ENCODE data around the gene PSD4.
A peak's percentile ranks its signal among the peaks of the same experiment; 100 is the strongest.

PSD4 gene

DNA sequence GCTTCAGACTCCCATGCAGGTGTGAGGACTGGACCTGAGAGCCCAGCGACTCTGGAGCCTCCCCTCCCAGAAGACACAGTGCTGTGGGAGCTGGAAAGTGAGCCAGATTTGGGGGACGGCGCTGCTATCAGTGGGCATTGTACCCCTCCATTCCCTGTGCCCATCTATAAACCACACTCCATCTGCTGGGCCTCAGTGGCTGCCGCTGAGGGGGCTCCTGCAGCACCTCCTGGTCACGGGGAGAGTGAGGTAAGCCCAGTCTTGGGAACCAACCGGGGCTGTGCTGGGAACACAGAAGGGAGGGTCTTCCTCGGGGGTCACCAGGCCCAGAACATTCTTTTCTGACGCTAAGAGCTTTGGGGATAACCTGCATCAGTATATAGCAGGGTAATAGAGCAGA, 9.5 kb downstream of the PSD4 start:
- DNase-seq (ENCODE audit: extremely low read depth in 1 of 2, low read depth in 1 of 2), result no peak

DNA sequence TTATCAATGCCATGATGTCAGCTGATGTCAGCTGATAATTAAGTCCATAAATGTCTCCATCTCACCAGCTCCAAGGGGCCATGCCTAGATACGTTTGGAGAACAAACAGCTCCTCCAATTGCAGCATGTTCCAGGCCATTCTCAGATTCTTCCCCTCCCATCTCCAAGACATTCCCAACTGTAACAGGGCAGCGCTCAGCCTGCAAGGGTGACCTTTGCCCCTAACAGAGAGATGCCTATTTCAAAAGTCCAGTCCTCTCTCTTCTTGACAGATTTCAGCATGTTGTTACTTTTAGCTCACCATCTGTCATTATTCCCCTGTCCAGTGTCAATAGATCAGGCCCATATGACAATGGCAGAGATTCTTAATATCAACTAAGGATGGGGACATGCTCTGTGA, 9.9 kb downstream of the PSD4 start:
- no peak for DNase-seq (ENCODE audit: extremely low read depth in 1 of 2, low read depth in 1 of 2)

DNA sequence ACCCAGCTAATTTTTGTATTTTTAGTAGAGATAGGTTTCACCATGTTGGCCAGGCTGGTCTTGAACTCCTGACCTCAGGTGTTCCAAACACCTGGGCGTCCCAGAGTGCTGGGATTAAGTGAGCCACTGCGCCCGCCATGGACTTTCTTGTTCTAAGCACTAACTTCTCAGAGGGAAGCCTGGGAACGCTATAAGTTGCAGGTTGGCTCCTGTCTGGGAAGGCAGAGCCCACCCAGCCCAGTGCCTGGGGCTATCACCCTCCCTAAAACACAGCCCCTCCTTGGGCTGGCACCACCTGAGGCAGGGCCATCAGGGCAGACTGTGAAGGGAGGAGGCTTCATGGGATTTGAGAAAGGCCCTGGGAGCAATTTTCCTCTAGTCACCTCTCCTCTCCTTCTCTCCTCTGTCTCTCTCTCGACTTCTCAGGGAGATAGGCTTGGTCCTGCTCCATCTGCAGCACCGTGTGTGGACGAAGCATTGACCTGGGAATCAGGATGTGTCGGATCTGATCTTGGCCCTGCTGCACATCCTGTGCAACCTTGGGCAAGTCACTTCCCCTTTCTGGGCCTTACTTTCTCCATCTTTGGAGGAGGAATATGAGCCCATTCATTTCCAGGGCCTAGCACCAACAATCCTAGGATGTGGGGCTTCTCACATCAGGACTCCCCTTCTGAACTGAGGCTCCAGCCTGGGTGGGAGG, 10.9 kb downstream of the PSD4 start:
- DNase-seq (ENCODE audit: extremely low read depth in 1 of 2, low read depth in 1 of 2), result no peak

DNA sequence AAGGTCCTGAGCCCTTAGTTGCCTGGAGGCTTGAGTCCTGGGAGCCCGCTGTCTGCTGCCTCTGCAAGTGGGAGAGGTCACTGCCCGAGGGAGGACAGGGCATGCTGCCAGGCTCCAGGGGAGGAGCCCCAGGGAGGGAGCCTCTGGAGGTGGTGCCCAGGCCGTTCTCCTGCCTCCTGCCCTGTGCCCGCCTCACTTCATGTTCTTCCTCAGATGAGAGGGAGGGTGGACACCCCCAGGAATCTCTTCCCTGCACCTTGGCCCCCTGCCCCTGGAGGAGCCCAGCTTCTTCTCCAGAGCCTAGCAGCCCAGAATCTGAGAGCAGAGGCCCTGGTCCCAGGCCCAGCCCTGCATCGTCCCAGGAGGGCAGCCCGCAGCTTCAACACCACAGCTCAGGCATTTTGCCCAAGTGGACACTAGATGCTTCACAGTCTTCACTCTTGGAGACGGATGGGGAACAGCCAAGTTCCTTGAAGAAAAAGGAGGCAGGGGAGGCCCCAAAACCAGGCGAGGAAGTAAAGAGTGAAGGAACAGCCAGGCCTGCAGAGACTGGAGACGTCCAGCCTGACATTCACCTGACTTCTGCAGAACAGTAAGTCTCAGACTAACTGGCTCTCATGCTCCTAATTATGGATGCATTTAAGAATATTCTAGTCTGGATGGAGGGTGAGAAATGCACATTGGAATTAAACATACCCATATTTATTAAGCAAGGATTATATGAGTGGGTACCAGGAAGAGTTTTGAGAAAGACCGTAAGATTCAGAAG, 12.1 kb downstream of the PSD4 start:
- no peak for DNase-seq (ENCODE audit: extremely low read depth in 1 of 2, low read depth in 1 of 2)

DNA sequence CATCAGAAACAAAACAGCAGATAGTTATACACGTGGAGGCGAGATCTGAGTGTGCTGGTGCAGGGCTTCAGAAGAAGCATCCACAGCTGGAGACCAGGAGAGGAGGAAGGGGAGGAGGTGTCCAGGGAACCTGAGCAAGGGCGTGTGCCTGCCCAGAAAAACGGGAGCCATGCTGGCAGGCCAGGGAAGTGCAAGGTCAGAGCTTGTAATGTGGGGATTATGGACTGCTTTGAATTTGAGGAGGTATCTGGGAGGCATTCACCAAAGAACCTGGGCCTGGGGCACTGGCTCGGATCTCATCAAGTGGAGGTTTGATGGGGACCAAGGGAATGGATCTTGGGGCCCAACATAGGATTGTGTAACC, 12.6 kb downstream of the PSD4 start:
- DNase-seq (ENCODE audit: extremely low read depth in 1 of 2, low read depth in 1 of 2), result no peak

DNA sequence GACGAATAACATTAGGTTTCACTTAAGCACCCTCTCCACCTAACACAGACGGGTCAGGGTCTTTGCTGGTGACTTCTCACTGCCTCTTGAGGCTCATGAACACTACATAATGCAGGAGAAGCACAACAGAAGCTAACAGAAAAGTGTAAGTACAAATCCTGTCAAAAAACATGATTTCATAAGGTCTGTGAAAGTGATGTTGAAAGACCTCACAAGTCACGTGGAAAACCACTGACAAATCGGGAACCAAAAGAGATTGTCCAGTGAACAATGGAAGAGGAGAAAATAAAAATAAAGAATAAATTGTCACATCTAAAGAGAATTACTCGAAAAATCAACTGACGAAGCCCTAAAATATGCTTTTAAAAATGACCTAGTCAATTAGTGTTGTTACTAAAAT, 14.0 kb downstream of the PSD4 start:
- no peak for DNase-seq (ENCODE audit: extremely low read depth in 1 of 2, low read depth in 1 of 2)

DNA sequence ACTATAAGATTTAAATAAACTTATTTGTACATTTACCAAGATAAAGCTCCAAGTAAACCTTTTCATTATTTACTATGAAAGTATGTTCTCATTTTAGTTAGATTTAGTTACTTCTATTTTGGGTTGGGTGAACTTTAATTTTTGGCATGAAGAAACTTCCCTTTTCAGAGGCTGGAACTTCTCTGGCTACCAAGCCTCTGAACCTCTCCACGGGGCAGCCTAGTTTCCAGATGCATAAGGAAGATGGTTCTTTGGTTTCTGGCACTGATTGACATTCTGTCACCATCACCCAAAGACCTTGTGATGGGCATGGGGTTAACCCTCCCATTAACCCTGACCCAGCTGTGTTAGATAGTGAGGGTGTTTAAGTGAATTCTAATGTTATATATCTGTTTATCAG, 17.1 kb downstream of the PSD4 start:
- no peak for DNase-seq (ENCODE audit: extremely low read depth in 1 of 2, low read depth in 1 of 2)

DNA sequence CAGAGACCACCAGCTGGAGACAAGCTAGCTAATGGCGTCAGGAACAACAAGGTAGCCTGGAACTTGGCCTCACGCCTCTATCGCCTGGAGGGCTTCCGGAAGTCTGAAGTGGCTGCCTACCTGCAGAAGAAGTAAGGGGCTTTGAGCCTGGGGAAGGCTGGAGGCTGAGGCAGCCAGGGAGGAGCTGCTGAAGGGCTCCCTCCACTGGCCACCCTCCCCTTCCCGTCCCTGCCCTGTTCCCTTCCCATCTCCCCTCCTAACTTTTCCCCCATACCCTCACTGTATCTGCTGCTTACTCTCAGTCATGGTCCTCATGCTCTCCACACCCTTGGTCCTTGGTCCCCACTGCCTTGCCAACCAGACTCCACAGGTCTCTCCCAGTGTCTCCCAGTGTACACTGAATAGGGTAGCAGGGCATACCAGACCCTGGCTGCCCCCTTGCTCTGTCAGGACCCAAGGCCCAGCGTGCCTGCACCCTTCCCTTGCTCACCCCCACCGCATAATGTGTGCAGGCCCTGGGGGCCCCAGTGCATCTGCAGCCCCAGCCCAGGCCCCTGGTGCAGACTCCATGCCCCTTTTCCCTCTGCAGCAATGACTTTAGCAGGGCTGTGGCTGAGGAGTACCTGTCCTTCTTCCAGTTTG, 18.8 kb downstream of the PSD4 start:
- no peak for DNase-seq (ENCODE audit: extremely low read depth in 1 of 2, low read depth in 1 of 2)

DNA sequence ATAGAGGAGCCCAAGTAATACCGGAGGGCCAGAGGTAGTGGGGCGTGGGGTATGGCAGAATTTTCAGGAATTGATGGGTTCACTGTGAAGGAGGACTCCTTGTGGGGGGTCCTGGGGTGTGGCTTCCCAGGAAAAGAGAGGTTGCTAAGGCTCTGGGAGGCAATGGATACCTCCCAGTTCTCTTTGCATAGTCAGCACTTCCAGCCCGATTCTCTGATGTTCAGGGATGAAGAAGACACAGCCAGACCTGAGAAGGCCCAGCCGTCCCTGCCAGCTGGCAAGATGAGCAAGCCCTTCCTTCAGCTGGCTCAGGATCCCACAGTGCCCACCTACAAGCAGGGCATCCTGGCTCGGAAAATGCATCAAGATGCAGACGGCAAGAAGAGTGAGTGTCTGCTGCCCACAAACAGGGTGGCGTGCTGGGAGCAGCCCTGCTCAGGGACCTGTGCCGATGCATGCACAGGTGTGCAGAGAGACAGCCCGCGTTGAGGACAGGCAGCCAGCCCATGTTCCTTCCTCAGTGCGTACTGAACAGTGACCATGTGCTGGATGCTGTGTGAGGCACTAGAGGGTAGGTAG, 22.2 kb downstream of the PSD4 start:
- no peak for DNase-seq (ENCODE audit: extremely low read depth in 1 of 2, low read depth in 1 of 2)

DNA sequence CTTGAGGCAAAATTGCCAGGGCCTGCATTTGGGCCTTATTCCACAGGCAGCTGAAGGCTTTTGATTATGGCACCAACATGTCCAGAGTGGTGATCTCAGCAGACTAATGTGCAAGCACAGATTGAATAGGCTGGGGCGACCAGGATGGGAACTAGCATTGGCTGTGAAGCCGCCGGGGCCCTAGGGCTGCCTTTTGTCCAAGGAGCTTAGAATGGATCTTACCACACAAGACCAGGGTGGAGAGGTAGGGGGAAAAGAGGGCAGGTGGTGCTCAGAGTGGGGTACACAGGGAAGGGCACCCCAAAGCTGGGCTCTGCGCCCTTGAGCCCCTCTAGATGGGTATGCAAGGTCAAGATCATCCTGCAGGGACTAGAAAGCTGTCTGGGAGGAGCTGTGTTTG, 23.1 kb downstream of the PSD4 start:
- no peak for DNase-seq (ENCODE audit: extremely low read depth in 1 of 2, low read depth in 1 of 2)

DNA sequence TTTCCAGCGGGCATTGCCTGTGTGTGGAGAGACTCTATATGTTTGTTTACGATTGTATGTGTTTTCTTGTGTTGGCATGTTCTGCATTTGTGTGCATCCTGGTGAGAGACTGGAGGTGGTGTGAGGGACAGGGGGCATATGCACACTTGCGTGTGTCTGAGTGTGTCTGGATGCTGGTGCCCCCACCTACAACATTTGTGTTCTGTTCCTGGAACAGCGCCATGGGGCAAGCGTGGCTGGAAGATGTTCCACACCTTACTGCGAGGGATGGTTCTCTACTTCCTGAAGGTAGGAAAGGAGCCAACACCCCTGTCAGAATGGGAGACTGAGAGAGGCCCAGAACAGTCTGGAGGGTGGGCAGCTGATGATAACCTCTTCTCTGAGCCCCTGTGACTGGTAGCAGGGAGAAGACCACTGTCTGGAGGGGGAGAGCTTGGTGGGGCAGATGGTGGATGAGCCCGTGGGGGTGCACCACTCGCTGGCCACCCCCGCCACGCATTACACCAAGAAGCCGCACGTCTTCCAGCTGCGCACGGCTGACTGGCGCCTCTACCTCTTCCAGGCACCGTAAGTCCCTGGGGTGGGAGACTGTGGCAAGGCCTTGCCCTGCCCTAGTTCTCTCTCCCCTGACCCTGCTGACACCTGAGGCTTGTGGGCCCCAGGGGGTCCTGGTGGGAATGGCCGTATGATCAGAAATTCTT, 23.7 kb downstream of the PSD4 start:
- no peak for DNase-seq (ENCODE audit: extremely low read depth in 1 of 2, low read depth in 1 of 2)

DNA sequence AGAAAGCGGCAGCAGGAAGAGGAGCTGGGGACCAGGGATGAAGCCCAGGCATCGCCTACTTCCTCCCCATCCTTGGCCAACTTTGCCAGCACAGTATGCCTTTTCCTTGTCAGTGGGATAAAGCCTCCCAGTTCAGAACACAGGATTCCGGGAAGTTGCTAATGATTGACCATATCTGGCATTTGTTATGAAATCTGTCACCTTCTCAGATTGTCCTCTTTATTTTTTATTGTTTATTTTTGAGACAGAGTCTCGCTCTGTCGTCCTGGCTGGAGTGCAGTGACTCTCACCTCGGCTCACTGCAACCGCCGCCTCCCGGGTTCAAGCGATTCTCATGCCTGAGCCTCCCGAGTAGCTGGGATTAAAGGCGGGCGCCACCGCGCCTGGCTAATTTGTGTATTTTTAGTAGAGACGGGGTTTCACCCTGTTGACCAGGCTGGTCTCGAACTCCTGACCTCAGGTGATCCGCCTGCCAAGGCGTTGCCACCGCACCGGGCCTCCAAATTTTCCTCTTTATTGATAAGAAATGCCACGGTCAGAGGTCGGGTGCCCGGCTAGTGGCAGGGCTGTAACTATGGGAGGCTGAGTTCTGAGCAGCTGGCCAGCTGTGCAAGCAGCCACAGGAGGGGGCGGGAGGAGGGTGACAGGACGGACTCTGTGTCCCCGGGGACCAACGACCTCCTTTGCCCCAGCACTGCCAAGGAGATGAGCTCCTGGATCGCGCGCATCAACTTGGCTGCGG, 24.4 kb downstream of the PSD4 start:
- DNase-seq (ENCODE audit: extremely low read depth in 1 of 2, low read depth in 1 of 2), result no peak

DNA sequence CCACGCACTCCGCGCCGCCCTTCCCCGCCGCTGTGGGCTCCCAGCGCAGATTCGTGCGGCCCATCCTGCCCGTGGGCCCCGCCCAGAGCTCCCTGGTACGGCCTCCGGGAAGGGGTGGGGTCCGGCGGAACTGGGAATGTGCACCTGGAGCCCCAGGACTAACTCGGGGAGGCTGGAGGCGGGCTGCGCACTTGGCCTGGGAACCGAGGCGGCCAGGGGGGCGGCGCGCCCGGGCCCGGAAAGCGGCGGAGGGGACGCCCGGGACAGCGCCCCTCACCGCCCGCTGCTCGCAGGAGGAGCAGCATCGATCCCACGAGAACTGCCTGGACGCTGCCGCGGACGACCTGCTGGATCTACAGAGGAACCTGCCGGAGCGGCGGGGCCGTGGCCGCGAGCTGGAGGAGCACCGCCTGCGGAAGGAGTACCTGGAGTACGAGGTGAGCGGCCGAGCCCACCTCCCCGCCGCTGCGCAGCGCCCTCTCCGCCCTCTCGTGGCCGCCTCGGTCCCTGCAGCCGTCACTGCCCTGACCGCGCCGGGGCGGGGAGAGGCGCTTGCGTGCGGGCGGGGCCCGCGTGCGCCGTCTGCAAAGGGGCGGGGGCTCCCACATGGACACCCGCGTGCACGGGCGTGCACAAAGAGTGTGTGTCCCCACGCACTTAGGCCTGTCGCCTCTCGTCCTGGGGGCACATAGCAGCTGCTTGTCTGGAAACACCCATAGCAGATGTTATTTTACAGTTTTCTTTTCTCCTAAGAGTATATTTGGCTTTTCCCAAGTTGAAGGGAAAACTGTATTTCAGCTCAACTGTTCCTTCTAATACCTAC, 25.2 kb downstream of the PSD4 start:
- DNase-seq (ENCODE audit: extremely low read depth in 1 of 2, low read depth in 1 of 2), result peak; percentile 53 to 62

DNA sequence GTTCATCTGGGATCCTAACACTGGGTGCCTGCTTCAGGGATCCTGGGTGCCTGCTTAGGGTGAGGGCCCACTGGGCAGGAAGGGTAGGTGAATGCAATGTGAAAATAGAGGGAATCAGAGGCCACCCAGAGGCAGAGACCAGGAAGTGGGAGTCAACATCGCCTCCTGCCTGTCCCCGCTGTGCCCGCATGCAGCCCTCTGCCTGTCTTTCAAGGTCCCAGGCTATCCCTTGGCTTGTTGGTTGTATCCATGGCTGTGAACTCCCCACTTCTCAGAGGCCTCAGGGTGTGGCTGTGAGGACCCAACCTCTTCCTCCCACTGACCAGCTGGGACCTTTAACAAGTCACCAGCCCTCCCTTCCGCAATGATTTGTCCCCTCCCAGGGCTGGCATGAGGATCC, 26.5 kb downstream of the PSD4 start:
- no peak for DNase-seq (ENCODE audit: extremely low read depth in 1 of 2, low read depth in 1 of 2)

DNA sequence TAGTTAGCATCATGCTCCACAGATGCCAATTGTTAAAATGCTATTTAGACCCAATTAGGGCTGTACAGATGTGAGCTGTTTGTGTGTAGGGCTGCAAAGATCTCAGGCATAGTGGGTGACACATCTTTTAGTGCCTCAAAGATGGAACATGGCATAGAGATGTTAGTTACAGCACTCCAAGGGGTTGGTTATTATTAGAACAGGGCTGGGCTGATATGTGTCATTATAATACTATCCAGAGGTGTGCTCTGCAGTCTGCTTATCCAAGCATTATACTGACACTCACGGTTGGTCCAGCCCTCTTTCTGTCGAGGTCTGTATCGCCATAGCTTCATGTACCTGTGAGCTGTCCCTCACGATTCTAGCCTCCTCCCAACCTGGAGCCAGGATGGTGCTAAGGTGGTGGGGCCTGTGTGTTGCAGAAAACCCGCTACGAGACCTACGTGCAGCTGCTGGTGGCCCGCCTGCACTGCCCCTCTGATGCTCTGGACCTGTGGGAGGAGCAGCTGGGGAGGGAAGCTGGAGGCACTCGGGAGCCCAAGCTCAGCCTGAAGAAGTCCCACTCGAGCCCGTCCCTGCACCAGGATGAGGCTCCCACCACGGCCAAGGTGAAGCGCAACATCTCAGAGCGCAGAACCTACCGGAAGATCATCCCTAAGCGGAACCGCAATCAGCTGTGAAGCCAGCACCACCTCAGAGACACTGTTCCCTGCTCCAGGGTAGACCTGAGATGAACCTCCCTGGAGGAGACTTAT, 27.1 kb downstream of the PSD4 start:
- no peak for DNase-seq (ENCODE audit: extremely low read depth in 1 of 2, low read depth in 1 of 2)

DNA sequence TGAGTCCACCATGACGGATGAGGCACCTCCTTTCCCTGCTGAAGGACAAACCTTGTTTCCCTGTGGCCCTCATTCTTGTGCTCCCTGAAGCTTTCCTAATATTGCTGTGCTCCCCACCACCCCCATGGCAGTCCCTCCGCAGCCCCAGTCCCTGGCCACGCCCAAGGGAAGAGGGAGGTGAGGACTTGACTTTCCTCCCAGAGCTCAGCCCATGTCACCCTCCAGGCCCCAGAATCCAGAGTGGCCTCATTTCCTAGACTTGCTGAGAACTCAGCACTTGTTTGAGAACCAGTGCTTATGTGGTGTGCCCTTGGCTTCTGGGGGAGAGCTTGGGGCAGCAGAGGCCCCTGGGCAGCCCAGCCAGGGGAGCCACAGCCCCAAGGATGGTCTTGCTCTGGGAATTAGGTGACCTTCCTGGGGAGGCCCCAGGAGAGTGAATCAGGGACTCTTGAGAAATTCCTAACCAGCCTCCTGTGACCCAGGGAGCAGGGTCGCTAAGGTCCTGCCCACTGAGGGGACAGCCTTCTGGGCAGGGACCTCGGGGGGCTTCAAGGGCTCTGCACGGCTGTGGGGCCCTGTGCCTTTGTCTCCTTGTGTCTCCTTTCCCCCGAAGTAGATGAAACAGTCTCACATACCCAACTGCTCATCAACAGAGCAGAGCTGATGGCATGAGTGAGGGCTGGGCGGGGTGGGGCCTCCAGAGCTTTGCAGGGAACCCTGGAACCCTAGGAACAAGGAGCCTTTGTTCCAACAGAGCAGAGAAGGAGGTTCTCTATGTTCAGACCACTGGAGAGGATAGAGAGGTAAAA, 27.9 kb downstream of the PSD4 start:
- DNase-seq (ENCODE audit: extremely low read depth in 1 of 2, low read depth in 1 of 2), result no peak

DNA sequence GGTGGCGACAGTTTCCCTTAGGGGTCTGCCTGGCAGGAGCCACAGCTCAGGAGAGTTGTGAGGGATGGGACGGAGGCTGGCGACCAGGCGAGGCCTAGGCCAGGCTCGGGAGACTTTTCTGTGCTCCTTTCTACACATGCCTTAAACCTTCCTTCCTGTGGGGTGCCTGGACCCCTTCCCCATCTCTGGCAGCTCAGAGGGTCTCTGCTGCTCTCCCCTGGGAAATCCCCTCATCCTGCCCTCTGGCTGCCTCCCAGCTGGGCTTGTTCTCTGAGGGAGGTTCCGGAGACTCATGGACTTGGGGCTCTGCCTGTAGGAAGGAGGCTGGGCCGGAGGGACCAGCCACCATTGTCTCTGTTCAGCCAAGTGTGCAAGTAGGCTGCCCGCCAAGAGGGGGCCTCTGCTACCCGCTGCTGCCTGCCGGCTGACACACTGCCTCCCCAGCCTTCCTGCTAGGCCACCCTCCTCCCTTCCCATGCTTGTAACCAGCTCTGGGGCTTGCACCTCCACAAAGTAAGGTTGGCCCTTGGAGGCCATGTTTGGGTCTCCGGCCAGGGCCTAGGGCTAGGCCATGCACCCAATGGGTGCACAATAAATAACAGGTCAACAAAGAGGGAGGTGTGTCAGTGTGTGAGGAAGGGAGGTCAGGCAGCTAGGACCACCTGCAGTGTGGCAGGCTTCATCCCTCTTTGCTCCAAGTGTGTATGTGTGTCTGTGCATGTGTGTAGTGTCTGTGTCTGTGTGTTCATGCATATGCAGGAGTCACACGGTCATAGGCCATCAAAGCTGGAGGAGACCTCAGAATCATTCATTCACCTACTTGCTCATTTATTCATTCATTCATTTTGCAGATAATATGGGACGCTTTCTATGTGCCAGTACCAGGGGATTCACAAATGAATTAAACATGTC, 28.8 kb downstream of the PSD4 start:
- DNase-seq (ENCODE audit: extremely low read depth in 1 of 2, low read depth in 1 of 2), result no peak

All from stimulated activated CD8-positive, alpha-beta memory T cell treated with anti-CD3 and anti-CD28 coated beads, Interleukin-7, amount 100 ng/mL, for 48 hours (primary cell).